Progenitor cell of endocrine pancreas (in vitro differentiated cells): ENCODE measurements around the gene MPP7. TPM values are rescaled to one million over a fixed set of nuclear protein-coding genes. Genes with fewer than 3 reads are reported as not detected.

ENCODE experiments used
- DNase-seq: peaks from one replicate; pipeline ENCODE4 v3.0.0; 2021; ENCODE audit warnings: low spot score; ENCODE audit not compliant: unreplicated experiment
- H3K27ac Mint-ChIP-seq: 2 replicates; pipeline ENCODE4 v1.8.0; 2021; ENCODE audit warnings: mild to moderate bottlenecking, moderate library complexity, mixed read lengths
- H3K27me3 Mint-ChIP-seq: 2 replicates; pipeline ENCODE4 v1.8.0; 2021; ENCODE audit warnings: mixed read lengths
- H3K36me3 Mint-ChIP-seq: 2 replicates; pipeline ENCODE4 v1.8.0; 2022; ENCODE audit warnings: mixed read lengths; ENCODE audit not compliant: insufficient read depth
- H3K4me1 Mint-ChIP-seq: 2 replicates; pipeline ENCODE4 v1.8.0; 2021; ENCODE audit warnings: low read depth, mixed read lengths
- H3K4me3 Mint-ChIP-seq: 2 replicates; pipeline ENCODE4 v1.8.0; 2021; ENCODE audit warnings: low read depth, mild to moderate bottlenecking, moderate library complexity, mixed read lengths
- H3K9me3 Mint-ChIP-seq: 2 replicates; pipeline ENCODE4 v1.8.0; 2021; ENCODE audit warnings: low read depth, mixed read lengths
- total RNA-seq: library from RNA; stranded (reverse); gene quantifications from 2 replicates; pipeline ENCODE4 v1.2.1, GENCODE V29; 2021
- TF ChIP-seq, protein P1 (sequence below): fragments of 200-600 bp; sonication (generic); IDR thresholded peaks from one replicate; pipeline ENCODE4 v1.5.0; 2021; ENCODE audit warnings: antibody characterized with exemption, mild to moderate bottlenecking; ENCODE audit not compliant: unreplicated experiment

MPP7 gene
- total RNA-seq, 1 donor from 2014 or later, result 17.5 TPM

- TF ChIP-seq, protein P1, sequence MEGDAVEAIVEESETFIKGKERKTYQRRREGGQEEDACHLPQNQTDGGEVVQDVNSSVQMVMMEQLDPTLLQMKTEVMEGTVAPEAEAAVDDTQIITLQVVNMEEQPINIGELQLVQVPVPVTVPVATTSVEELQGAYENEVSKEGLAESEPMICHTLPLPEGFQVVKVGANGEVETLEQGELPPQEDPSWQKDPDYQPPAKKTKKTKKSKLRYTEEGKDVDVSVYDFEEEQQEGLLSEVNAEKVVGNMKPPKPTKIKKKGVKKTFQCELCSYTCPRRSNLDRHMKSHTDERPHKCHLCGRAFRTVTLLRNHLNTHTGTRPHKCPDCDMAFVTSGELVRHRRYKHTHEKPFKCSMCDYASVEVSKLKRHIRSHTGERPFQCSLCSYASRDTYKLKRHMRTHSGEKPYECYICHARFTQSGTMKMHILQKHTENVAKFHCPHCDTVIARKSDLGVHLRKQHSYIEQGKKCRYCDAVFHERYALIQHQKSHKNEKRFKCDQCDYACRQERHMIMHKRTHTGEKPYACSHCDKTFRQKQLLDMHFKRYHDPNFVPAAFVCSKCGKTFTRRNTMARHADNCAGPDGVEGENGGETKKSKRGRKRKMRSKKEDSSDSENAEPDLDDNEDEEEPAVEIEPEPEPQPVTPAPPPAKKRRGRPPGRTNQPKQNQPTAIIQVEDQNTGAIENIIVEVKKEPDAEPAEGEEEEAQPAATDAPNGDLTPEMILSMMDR, result no peak
- peaks cover 4% of the 10 kb centered on the region for H3K9me3 Mint-ChIP-seq
- H3K4me1 Mint-ChIP-seq, result peaks cover 14% of the 10 kb centered on the region
- H3K27ac Mint-ChIP-seq, result no peak overlapping the region
- H3K27me3 Mint-ChIP-seq, result peaks cover 34% of the 10 kb centered on the region
- no peak for DNase-seq
- H3K36me3 Mint-ChIP-seq, result no peaks in the 10 kb centered on the region
- H3K4me3 Mint-ChIP-seq, result no peak overlapping the region
Measured at GRCh38 chr10:28307267-28307666, 4.4 kb upstream of the MPP7 start.

DNA sequence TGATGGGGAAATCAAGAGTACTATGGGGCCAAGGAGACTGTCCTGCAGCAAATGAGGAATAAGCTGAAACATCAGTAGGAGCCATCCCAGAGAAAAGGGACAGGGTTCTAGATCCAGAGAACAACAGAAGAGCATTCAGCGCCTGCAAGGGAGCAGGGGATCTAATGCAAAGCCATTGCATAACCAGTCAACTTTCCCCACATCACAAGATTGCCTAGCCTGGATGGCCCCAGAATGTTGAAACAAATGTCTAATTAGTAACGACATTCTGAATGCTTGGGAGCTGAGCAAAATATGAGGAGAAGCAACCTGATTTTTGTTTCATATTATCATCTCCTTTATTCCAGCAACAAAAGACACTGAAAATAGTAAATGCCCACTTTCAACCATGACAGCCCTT is 2.7 kb upstream of the MPP7 start:
- Mint-ChIP-seq H3K4me1 (peaks cover 25% of the 10 kb centered on the region), H3K9me3 (no peaks in the 10 kb centered on the region), H3K4me3 (no peak overlapping the region), H3K36me3 (no peaks in the 10 kb centered on the region), H3K27ac (no peak overlapping the region), H3K27me3 (peaks cover 34% of the 10 kb centered on the region)
- TF ChIP-seq, protein P1, result no peak
- no peak for DNase-seq

DNA sequence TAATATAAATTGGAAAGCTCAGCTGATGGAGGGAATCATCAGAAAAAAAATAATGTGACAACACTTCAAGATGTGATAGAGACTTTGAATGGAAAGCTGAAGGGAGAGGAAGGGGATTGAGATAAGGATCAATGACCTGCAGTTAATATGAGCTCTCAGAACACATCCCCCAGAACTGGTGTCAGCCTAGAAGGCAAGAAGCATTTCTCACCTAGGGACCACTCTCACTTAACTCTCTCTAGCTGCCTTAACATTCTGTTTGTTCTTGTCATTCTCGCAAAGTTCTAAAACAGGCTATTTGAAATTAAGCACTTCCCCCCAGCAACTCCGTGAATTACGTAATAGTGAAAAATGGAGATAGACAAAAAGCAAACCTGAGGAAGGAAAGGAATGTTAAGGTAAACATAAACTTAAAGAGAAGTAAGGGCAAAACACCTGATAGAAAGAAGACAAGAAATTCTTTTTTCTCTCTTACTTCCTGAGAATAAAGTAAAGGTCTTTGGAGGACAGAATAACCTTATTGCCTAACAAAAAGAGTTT is 1.2 kb upstream of the MPP7 start:
- Mint-ChIP-seq H3K9me3 (no peaks in the 10 kb centered on the region), H3K36me3 (no peaks in the 10 kb centered on the region), H3K4me3 (peak overlapping the region; percentile 80), H3K27ac (peak overlapping the region; percentile 27), H3K4me1 (peaks cover 25% of the 10 kb centered on the region), H3K27me3 (peaks cover 28% of the 10 kb centered on the region)
- DNase-seq, result no peak
- TF ChIP-seq, protein P1, result no peak

DNA sequence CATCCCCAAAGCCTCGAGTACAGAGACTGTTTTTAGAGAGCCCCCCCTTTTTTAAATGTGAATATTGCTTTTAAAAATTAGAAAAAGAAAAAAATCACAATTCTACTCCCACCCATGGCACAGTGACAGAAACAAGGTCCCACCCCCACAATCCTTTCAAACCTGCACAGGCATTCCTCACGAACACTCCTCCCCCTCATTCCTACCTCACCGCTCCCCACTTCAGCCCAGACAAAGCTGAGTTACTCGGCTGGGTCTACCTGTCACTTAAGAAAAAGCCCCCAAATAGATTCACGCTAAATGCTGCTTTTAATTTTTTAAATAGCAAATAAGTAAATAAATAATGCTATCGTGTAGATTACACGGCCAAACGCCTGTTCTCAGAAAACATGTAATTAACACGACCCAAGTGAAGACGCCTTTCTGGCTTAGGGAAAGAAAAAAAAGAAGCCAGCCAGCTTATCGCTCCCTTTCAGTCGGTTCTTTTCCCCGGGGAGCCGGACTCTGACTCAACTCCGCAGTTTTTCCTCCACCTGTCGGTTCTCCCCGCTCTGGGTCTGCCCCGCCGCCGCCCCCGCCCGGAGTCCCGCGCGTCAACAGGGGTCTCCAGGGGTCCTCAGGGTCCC is 739 bp downstream of the MPP7 start:
- DNase-seq, result no peak
- Mint-ChIP-seq H3K4me1 (peaks cover 28% of the 10 kb centered on the region), H3K36me3 (peaks cover 3% of the 10 kb centered on the region), H3K27me3 (peaks cover 13% of the 10 kb centered on the region), H3K9me3 (no peaks in the 10 kb centered on the region), H3K4me3 (peak overlapping the region; percentile 85), H3K27ac (peak overlapping the region; percentile 91)
- TF ChIP-seq, protein P1, result no peak

DNA sequence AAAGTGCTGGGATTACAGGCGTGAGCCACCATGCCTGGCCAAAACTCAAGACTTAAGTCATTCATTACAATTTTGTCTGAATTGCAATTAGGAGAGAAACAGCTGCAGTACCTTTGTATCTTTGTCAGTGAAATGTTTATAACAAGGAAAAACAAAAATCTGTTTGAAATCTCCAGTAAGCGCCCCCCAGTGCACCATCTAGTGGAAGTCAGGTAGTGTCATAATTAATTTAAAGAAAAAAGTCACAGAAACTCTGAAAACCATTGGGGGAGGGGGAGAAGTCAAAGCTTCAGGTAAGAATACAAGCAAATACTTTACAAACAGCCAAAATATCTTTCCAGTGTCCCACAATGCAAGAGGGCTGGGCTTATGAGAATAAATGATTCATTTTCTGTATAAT is 2.8 kb downstream of the MPP7 start:
- DNase-seq, result no peak
- no peak overlapping the region for H3K4me3 Mint-ChIP-seq
- H3K27me3 Mint-ChIP-seq, result peaks cover 4% of the 10 kb centered on the region
- H3K4me1 Mint-ChIP-seq, result peaks cover 44% of the 10 kb centered on the region
- TF ChIP-seq, protein P1, result no peak
- peaks cover 3% of the 10 kb centered on the region for H3K36me3 Mint-ChIP-seq
- H3K27ac Mint-ChIP-seq, result no peak overlapping the region
- H3K9me3 Mint-ChIP-seq, result no peaks in the 10 kb centered on the region
